ENCODE data around the gene EBNA1BP2.

The EBNA1BP2 gene

GRCh38 chr1:43207229-43207853, 35.3 kb upstream of the EBNA1BP2 start:
- no peak for TF ChIP-seq CTCF (IDR thresholded peaks at IDR 0.05)
- TF ChIP-seq ZFX (IDR thresholded peaks at IDR 0.05; ENCODE audit: borderline replicate concordance), result no peak
- H3K27ac ChIP-seq, result no peak overlapping the region

DNA sequence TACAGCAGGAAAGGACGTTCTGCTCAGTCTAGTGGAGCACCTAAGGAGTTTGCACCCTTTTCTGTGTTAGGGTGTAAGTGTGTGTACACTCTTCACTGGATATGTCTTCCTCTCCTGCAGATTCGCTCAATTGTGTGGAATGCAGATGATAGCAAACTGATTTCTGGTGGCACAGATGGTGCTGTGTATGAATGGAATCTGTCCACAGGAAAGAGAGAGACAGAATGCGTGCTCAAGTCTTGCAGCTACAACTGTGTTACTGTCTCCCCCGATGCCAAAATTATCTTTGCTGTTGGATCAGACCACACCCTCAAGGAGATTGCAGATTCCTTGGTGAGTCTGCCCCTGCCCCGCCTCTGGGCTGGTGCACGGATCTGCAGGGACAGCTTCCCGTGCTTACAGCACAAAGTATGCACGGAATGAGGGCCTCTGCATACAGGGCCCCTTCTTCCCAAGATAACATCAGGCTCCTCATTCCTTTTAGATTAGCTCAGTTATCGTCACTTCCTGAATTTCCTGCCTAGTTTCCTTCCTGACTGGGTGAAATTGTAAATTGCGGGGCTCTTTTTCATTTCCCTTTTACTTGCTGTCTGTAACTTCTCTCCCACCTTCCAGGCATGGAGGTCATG, 34.6 kb upstream of the EBNA1BP2 start:
- no peak overlapping the region for H3K27ac ChIP-seq
- TF ChIP-seq ZFX (IDR thresholded peaks at IDR 0.05; ENCODE audit: borderline replicate concordance) (no peak), CTCF (IDR thresholded peaks at IDR 0.05) (no peak)

- TF ChIP-seq ZFX (IDR thresholded peaks at IDR 0.05; ENCODE audit: borderline replicate concordance), result no peak
- TF ChIP-seq CTCF (IDR thresholded peaks at IDR 0.05), result no peak
- H3K27ac ChIP-seq, result no peak overlapping the region
These were observed 33.6 kb upstream of the EBNA1BP2 start for GRCh38 chr1:43205671-43206070.

DNA sequence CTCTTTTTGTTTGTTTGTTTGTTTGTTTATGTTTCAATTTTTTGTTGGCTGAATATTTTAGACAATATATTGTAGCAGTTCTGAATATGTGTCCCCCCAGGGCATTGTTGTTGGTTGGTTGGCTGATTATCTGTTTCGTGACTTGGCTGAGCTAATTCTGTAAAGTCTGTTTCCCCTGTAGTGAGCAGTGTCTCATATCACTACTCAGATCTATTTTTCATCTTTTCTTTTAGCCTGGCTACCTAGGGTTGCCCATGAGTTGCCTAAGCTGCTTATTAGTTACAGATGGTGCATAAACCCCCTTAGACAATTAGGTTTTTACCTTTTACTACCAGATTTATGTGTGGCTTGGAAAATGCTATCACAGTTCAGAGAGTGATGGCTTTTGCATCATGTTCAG, 32.3 kb upstream of the EBNA1BP2 start:
- H3K27ac ChIP-seq, result no peak overlapping the region
- TF ChIP-seq CTCF (IDR thresholded peaks at IDR 0.05) (no peak), ZFX (IDR thresholded peaks at IDR 0.05; ENCODE audit: borderline replicate concordance) (no peak)

- TF ChIP-seq CTCF (IDR thresholded peaks at IDR 0.05), result no peak
- TF ChIP-seq ZFX (IDR thresholded peaks at IDR 0.05; ENCODE audit: borderline replicate concordance), result no peak
- H3K27ac ChIP-seq, result no peak overlapping the region
These were observed 31.8 kb upstream of the EBNA1BP2 start for GRCh38 chr1:43203859-43204258.

GRCh38 chr1:43199093-43199726, 27.1 kb upstream of the EBNA1BP2 start:
- TF ChIP-seq ZFX (IDR thresholded peaks at IDR 0.05; ENCODE audit: borderline replicate concordance) (no peak), CTCF (IDR thresholded peaks at IDR 0.05) (no peak)
- no peak overlapping the region for H3K27ac ChIP-seq
